HepG2 (cell line): ENCODE measurements around the gene CAPN2. TPM values are rescaled to one million over a fixed set of nuclear protein-coding genes. Genes with fewer than 3 reads are reported as not detected.

Experiments
- ATAC-seq: fragments of 200-7000 bp; cut with Tn5 transposase; 3 replicates; pipeline ENCODE4 v1.9.1; 2020; ENCODE audit warnings: mild to moderate bottlenecking, moderate library complexity
- BruUV-seq: library from RNA; stranded (reverse); fragments of 400-500 nt; replicated peaks from 2 replicates; lab custom pipeline; 2021; lab: Mats Ljungman, UMichigan
- CTCF ChIA-PET: fragments of 300-600 bp; formaldehyde crosslinking; extraction: SDS; loops from one replicate; lab custom pipeline; 2021; ENCODE audit warnings: low total read pairs, inconsistent platforms, low intra/inter-chr PET ratio; lab: Yijun Ruan, JAX
- POLR2A ChIA-PET: fragments of 350-600 bp; sonication (Branson Sonifier 250); formaldehyde crosslinking; loops from one replicate; lab custom pipeline; 2020; ENCODE audit warnings: antibody characterized with exemption, inconsistent platforms; lab: Yijun Ruan, JAX
- DNase-seq: peaks from one replicate; pipeline ENCODE4 v3.0.0-alpha.2; 2015; ENCODE audit warnings: low spot score
- FAIRE-seq: peaks from 3 replicates; lab custom pipeline; 2011; peaks lifted over from hg19 to GRCh38; lab: Jason Lieb, UNC
- H2AFZ ChIP-seq: one replicate; pipeline ENCODE4 v1.6.1; 2011; ENCODE audit warnings: low read length, inconsistent platforms
- H3K27ac ChIP-seq: fragments of 300-600 bp; 3 replicates; pipeline ENCODE4 v1.8.0; 2011; ENCODE audit warnings: mixed run types, mild to moderate bottlenecking, mixed read lengths, low read length, inconsistent platforms; ENCODE audit not compliant: insufficient read depth; ENCODE audit errors: extremely low read length
- H3K27me3 ChIP-seq, 2 experiments: fragments of 200-600 bp in 1 of 2; 2 replicates in 1 of 2; 3 replicates in 1 of 2; pipeline versions ENCODE4 v1.6.0 to v1.8.0; 2011; ENCODE audit warnings: low read length in 2 of 2, mild to moderate bottlenecking in 2 of 2, moderate library complexity in 2 of 2, inconsistent platforms in 1 of 2; ENCODE audit not compliant: insufficient read depth in 2 of 2, control insufficient read depth in 1 of 2
- H3K36me3 ChIP-seq, 2 experiments: fragments of 200-600 bp in 1 of 2; replicated peaks in 1 of 2; 2 replicates in 1 of 2; 3 replicates in 1 of 2; pipeline versions ENCODE4 v1.5.1 to v1.8.0; 2011; ENCODE audit warnings: low read length in 2 of 2, inconsistent platforms in 1 of 2; ENCODE audit not compliant: insufficient read depth in 2 of 2, control insufficient read depth in 1 of 2
- H3K4me1 ChIP-seq: 2 replicates; pipeline ENCODE4 v1.5.1; 2012; ENCODE audit warnings: low read length, inconsistent platforms; ENCODE audit not compliant: insufficient read depth
- H3K4me2 ChIP-seq: 2 replicates; pipeline ENCODE4 v1.6.0; 2011; ENCODE audit warnings: low read depth, low read length, inconsistent platforms
- H3K4me3 ChIP-seq, 3 experiments: fragments of 200-600 bp in 1 of 3; sonication (generic), shearing (Covaris generic) in 1 of 3; replicated peaks in 1 of 3; 2 replicates each; pipeline ENCODE4 v1.5.1; 2011 to 2016; ENCODE audit warnings: low read length in 3 of 3, inconsistent platforms in 2 of 3, low read depth in 2 of 3, mild to moderate bottlenecking in 2 of 3, control low read depth in 1 of 3, mixed read lengths in 1 of 3; ENCODE audit not compliant: insufficient read depth in 1 of 3
- H3K79me2 ChIP-seq: one replicate; pipeline ENCODE4 v1.6.1; 2011; ENCODE audit warnings: low read length, inconsistent platforms; ENCODE audit not compliant: insufficient read depth
- H3K9ac ChIP-seq: 2 replicates; pipeline ENCODE4 v1.6.0; 2011; ENCODE audit warnings: mild to moderate bottlenecking, low read depth, low read length, inconsistent platforms; ENCODE audit not compliant: insufficient read depth
- H3K9me3 ChIP-seq: 2 replicates; pipeline ENCODE4 v1.5.1; 2012; ENCODE audit warnings: mild to moderate bottlenecking, low read length
- H4K20me1 ChIP-seq: 2 replicates; pipeline ENCODE4 v1.6.0; 2011; ENCODE audit warnings: inconsistent platforms, mild to moderate bottlenecking, low read length, moderate library complexity; ENCODE audit not compliant: insufficient read depth
- AGO1 ChIP-seq: fragments of 200-400 bp; formaldehyde crosslinking; IDR thresholded peaks from 2 replicates; pipeline ENCODE4 v1.6.1; 2017; ENCODE audit warnings: mild to moderate bottlenecking, low read depth, low read length, moderate library complexity; ENCODE audit not compliant: poor library complexity, severe bottlenecking
- ATF7 ChIP-seq, 2 experiments: fragments of 450-650 bp in 1 of 2; sonication (generic) in 1 of 2; formaldehyde crosslinking in 1 of 2; IDR thresholded peaks; 2 replicates each; pipeline versions ENCODE4 v1.4.0 to v1.6.1; 2016 to 2020; ENCODE audit warnings: antibody characterized with exemption in 1 of 2, mild to moderate bottlenecking in 1 of 2, missing genetic modification reagents in 1 of 2
- CHCHD3 ChIP-seq: sonication (generic); formaldehyde crosslinking; IDR thresholded peaks from 2 replicates; pipeline ENCODE4 v1.8.0; 2022; ENCODE audit warnings: mild to moderate bottlenecking, missing genetic modification reagents, moderate library complexity
- E2F5 ChIP-seq: sonication (generic); formaldehyde crosslinking; conservative IDR thresholded peaks from 2 replicates; pipeline ENCODE4 v1.4.0; 2020; ENCODE audit warnings: missing genetic modification reagents
- FLYWCH1 ChIP-seq: sonication (generic); formaldehyde crosslinking; IDR thresholded peaks from 2 replicates; pipeline ENCODE4 v1.8.1; 2023; ENCODE audit warnings: mild to moderate bottlenecking, missing genetic modification reagents
- MYNN ChIP-seq: sonication (generic); formaldehyde crosslinking; IDR thresholded peaks from 2 replicates; pipeline ENCODE4 v1.4.0; 2020; ENCODE audit warnings: mild to moderate bottlenecking, low read depth, missing genetic modification reagents
- NCOA1 ChIP-seq: sonication (generic); formaldehyde crosslinking; IDR thresholded peaks from 2 replicates; pipeline ENCODE4 v1.9.0; 2021; ENCODE audit warnings: missing genetic modification reagents
- NFAT5 ChIP-seq: sonication (generic); formaldehyde crosslinking; IDR thresholded peaks from 2 replicates; pipeline ENCODE4 v1.4.0; 2020; ENCODE audit warnings: missing genetic modification reagents
- PRPF4 ChIP-seq: fragments of 200-400 bp; formaldehyde crosslinking; IDR thresholded peaks from 2 replicates; pipeline ENCODE4 v1.6.1; 2016; ENCODE audit warnings: low read length, low read depth; ENCODE audit not compliant: poor library complexity, severe bottlenecking
- SIX4 ChIP-seq: sonication (generic); formaldehyde crosslinking; IDR thresholded peaks from 2 replicates; pipeline ENCODE4 v1.4.0; 2020; ENCODE audit warnings: missing genetic modification reagents
- ZNF230 ChIP-seq: sonication (generic); formaldehyde crosslinking; IDR thresholded peaks from 2 replicates; pipeline ENCODE4 v1.4.0; 2020; ENCODE audit warnings: mild to moderate bottlenecking, missing genetic modification reagents
- ZNF333 ChIP-seq: sonication (generic); formaldehyde crosslinking; IDR thresholded peaks from 2 replicates; pipeline ENCODE4 v1.4.0; 2020; ENCODE audit warnings: mild to moderate bottlenecking, missing genetic modification reagents, borderline replicate concordance
- ZNF782 ChIP-seq: sonication (generic); formaldehyde crosslinking; IDR thresholded peaks from 2 replicates; pipeline ENCODE4 v1.4.0; 2020; ENCODE audit warnings: missing genetic modification reagents, mild to moderate bottlenecking, borderline replicate concordance
- ZZZ3 ChIP-seq: sonication (generic); formaldehyde crosslinking; IDR thresholded peaks from 2 replicates; pipeline ENCODE4 v1.4.0; 2020; ENCODE audit warnings: missing genetic modification reagents, mild to moderate bottlenecking, borderline replicate concordance
- WGBS: methylation state at CpG from one replicate; pipeline ENCODE4 v1.1.6; 2017; ENCODE audit warnings: low lambda C conversion rate; 5-methylcytosine and 5-hydroxymethylcytosine counted together
- in situ Hi-C: cut with HindIII; loops from 2 replicates; pipeline ENCODE4 v1.10.0; 2017; ENCODE audit warnings: low pct_unique_long_range_greater_than_20kb; ENCODE audit not compliant: extremely low pct_ligation_motif_present
- intact Hi-C: fragments of 100-400 bp; cut with micrococcal nuclease; formaldehyde crosslinking; loops from one replicate; pipeline ENCODE4 v1.10.0; 2022; ENCODE audit not compliant: unreplicated experiment
- polyA plus RNA-seq, 8 experiments: library from polyadenylated mRNA; depleted of rRNA in 3 of 8; stranded (reverse) in 7 of 8; unstranded in 1 of 8; fragments of >200 nt; fragmentation: Illumina TruSeq in 4 of 8; extraction: Trizol in 4 of 8; gene quantifications; 2 replicates each; pipeline versions ENCODE4 v1.2.1 to v1.2.3, GENCODE V29; 2011 to 2016; ENCODE audit warnings: low read depth in 4 of 8, missing spikeins in 1 of 8, mixed read lengths in 1 of 8; ENCODE audit not compliant: insufficient read depth in 1 of 8
- total RNA-seq, 5 experiments: library from RNA; depleted of rRNA; stranded (reverse); fragments of >200 nt; fragmentation: Illumina TruSeq; extraction: Trizol; gene quantifications; 2 replicates each; pipeline ENCODE4 v1.2.3, GENCODE V29; 2016; ENCODE audit warnings: low read depth in 1 of 5
- TF ChIP-seq, protein P1 (sequence below): sonication (generic); formaldehyde crosslinking; IDR thresholded peaks from 2 replicates; pipeline ENCODE4 v1.4.0; 2020; ENCODE audit warnings: missing genetic modification reagents
- TF ChIP-seq, protein P2 (sequence below): sonication (generic); formaldehyde crosslinking; IDR thresholded peaks from 2 replicates; pipeline ENCODE4 v1.5.1; 2020; ENCODE audit warnings: mild to moderate bottlenecking, missing genetic modification reagents, moderate library complexity

Gene CAPN2
- total and polyA plus RNA-seq, 2 of the 13 experiments (the other 11 are each of a cell fraction or from before 2014, with no cell fraction given), result 6.2 to 7.4 TPM

- H3K9me3 ChIP-seq, result no peaks in the 10 kb centered on the region
- no peaks in the 10 kb centered on the region for H4K20me1 ChIP-seq
- ChIA-PET CTCF (no interaction called here), POLR2A (no interaction called here)
- H3K36me3 ChIP-seq, result peaks cover 4 to 8% of the 10 kb centered on the region in 2 experiments; a peak in 3 of 5 replicates
- no peak for ATAC-seq
- intact Hi-C loops, result no loop called here
- BruUV-seq, result no TSS peak
- no peak for FAIRE-seq
- peaks cover 29% of the 10 kb centered on the region for H3K79me2 ChIP-seq
- no peak overlapping the region for H3K9ac ChIP-seq
- in situ Hi-C loops, result no loop called here
- 98% methylated on average over 11 of the region's 11 CpGs for WGBS
- peaks cover 8% of the 10 kb centered on the region; the same call in 1 of the 2 replicates for H3K4me1 ChIP-seq
- no peak for DNase-seq
- H2AFZ ChIP-seq, result no peak overlapping the region
- no peak overlapping the region for H3K4me2 ChIP-seq
- H3K27me3 ChIP-seq, result no peaks in the 10 kb centered on the region
- no peak overlapping the region for H3K4me3 ChIP-seq
- no peak overlapping the region for H3K27ac ChIP-seq
- TF ChIP-seq NFAT5 (CRISPR knock-in tag), result no peak
- TF ChIP-seq FLYWCH1 (CRISPR knock-in tag), result no peak
- no peak for TF ChIP-seq CHCHD3 (CRISPR knock-in tag)
- no peak for TF ChIP-seq ZNF230
- TF ChIP-seq MYNN (CRISPR knock-in tag), result no peak
- TF ChIP-seq SIX4 (CRISPR knock-in tag), result no peak
- no peak for TF ChIP-seq AGO1
- no peak for TF ChIP-seq ZNF782
- no peak for TF ChIP-seq E2F5 (CRISPR knock-in tag)
- TF ChIP-seq, protein P1, sequence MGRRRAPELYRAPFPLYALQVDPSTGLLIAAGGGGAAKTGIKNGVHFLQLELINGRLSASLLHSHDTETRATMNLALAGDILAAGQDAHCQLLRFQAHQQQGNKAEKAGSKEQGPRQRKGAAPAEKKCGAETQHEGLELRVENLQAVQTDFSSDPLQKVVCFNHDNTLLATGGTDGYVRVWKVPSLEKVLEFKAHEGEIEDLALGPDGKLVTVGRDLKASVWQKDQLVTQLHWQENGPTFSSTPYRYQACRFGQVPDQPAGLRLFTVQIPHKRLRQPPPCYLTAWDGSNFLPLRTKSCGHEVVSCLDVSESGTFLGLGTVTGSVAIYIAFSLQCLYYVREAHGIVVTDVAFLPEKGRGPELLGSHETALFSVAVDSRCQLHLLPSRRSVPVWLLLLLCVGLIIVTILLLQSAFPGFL (CRISPR knock-in tag), result no peak
- no peak for TF ChIP-seq PRPF4
- TF ChIP-seq NCOA1 (CRISPR knock-in tag), result no peak
- no peak for TF ChIP-seq ATF7 (IDR thresholded peaks at IDR 0.05)
- no peak for TF ChIP-seq ATF7 (CRISPR knock-in tag; IDR thresholded peaks at IDR 0.05)
- TF ChIP-seq ZNF333 (CRISPR knock-in tag), result no peak
- TF ChIP-seq, protein P2, sequence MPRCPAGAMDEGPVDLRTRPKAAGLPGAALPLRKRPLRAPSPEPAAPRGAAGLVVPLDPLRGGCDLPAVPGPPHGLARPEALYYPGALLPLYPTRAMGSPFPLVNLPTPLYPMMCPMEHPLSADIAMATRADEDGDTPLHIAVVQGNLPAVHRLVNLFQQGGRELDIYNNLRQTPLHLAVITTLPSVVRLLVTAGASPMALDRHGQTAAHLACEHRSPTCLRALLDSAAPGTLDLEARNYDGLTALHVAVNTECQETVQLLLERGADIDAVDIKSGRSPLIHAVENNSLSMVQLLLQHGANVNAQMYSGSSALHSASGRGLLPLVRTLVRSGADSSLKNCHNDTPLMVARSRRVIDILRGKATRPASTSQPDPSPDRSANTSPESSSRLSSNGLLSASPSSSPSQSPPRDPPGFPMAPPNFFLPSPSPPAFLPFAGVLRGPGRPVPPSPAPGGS (CRISPR knock-in tag), result no peak
- no peak for TF ChIP-seq ZZZ3 (CRISPR knock-in tag)
Observed at GRCh38 chr1:223820971-223821370, 108.6 kb downstream of the CAPN2 start.
